DMS53 treated with DMSO at 0.1 percent for 48 hours (cell line): ENCODE measurements around the gene CHN2.

Source experiments
- DNase-seq: peaks from one replicate; lab custom pipeline; 2025; ENCODE audit not compliant: unreplicated experiment; lab: John Stamatoyannopoulos, UW

The CHN2 gene

DNA sequence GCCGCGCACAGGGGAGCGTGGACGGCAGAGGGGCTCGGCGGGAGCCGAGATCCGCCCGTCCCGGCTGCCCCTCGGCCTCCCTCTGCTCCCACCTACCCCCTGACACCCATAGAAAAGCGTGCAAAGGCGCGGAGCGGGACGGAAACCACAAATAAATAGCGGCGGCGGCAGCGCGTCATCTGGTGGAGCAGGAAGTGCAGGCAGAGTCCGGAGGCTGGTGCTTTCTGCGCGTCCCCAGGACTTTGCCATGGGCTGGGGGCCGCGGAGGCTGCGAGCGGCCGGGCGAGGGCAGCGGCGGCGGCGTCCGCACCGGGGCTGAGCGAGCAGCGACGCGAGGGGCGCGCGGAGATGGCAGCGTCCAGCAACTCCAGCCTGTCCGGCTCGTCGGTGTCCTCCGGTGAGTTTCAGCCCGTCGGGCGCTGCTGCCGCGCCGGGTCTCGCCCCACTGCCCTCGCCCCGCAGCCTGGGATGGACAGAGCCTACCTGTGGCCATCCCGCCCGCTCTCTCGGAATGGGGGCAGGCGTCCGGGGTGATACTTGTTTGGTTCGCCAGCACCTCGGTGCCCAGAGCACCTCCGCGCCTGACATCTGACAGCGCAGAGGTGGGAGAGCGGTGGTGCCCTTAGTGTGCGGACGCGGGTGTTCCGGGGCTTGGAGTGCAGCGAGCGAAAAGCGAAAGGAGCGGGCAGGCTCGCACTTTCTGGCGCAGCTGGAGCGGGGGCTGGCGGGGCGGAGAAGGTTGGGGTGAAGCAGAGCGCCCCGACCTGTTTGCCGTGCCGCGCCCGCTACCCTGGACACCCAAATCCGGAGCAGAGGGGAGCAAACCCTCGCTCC is at the start of gene CHN2:
Gene CHN2 (plus strand): TSS at position 182 of the 834 bp plus-strand sequence.
- DNase-seq: peak; percentile 72

DNA sequence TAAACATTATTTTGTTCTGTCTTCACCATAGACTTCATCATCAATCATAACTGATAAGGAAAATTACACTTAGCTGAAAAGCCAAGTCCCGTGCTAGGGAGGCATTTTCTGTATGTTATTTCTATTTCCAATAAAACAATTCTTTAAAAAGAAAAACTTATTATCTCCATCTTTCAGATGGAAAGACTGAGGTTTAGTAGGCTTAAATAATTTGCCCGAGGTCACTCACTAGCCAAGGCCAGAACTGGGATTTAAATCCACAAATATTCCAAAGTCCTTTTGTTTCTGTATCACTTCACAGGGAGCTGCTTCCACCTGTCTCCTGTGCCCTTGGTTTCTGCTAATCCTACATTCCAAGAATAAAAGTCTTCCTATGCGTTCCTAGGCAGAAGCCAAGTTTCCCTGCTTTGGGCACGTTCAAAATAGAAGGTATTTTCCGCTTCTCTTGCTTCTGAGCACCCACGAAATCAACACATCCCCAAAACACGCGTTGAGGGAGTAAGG is 49.0 kb upstream of the CHN2 start:
- DNase-seq: no peak

DNA sequence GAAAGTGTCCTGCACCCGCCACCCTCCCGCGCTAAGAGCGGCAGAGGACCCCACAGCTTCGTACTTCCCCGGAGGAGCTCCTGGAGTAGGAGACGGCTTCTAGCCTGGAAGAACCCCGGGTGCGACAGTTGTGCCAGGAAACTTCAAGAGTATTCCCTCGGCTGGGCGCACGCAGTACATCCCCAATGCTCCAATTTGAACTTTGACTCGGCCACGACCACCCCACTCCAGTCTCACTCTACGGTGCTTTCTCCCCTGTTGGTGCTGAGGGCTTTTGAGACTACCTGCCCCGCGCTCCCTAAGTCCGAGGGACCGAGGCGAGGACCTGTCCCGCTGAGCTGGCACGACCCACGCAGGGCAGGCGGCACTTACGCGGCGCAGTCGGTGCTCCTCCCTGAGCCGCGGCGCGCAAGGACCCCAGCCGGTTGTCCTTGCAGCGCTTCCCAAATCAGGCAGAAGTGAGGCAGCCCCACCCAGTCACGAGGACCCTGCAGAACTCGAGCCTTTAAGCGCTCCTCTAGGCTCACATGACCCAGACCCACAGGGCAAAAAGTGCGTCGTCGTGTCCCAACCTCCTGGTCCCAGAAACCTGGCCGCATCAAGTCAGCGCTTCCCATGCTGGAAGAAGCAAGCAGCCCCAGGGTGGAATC is 48.4 kb upstream of the CHN2 start, which contains the start of gene CPVL:
Gene CPVL (minus strand): TSS at position 481 of the 650 bp plus-strand sequence. CDS start 25,476 bp downstream, outside the sequence.
- DNase-seq: no peak

DNA sequence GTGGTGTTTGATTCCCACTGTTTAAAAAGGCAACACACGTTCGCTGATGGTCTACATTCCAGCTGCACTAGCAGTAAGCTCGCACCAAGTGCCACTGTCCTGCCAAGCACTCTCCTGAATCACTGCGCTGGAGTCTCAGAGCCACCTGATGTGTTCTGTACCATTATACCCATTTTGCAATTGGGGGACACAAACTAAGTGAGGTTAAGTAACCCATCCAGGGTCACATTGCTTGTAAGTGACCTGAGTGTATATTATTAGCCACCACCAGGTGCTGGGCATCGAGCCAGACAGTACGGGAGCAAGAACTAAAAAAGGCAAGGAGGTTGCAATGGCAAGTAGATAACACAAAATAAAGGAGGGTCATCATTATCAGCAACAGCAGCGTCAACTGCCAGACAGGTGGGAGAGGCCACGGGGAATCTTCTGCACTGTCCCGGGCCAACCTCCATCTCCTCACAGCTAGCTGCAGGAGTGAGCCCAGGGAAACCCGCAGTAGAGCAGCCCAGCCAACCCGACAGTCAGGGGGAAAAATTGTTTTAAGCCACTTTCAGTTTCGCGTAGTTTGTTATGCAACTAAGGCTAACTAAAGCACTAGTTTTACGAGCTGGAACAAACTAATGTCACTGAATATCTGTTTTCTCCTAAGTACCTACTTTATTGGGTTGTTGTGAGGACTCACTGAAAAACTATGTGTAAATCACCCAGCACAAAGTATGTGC is 47.5 kb upstream of the CHN2 start:
- no peak for DNase-seq

DNA sequence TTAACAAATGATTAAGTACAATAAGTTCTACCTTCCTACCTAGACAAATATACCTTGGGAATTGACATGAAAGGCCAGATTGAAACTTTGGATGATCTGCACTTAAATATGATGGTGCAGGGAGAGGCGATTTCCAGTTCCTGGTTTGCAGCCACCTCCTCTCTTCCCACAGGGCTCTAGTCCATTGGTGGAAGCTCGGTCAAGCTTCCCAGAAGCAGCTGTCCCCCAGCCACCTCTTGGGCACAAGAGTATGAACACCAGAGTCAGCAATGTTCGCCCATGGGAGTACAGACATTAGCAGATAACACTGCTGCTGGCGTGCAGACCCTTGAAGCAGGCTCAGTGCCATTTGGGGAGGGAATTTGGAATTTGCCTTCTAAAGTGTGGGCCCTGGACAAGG is 46.8 kb upstream of the CHN2 start:
- DNase-seq: no peak

DNA sequence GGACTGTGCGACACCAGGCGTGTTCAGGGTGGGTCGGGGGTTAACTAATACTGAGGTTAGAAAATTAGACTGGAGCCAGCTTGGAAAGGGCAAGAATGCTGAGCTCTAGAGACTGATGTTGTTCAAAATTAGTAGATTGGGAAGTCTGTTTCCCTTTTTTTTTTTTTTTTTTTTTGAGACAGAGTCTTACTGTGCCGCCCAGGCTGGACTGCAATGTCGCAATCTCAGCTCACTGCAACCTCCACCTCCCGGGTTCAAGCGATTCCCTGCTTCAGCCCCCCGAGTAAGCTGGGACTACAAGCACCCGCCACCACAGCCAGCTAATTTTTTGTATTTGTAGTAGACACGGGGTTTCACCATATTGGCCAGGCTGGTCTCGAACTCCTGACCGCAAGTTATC is 45.5 kb upstream of the CHN2 start:
- DNase-seq: no peak

DNA sequence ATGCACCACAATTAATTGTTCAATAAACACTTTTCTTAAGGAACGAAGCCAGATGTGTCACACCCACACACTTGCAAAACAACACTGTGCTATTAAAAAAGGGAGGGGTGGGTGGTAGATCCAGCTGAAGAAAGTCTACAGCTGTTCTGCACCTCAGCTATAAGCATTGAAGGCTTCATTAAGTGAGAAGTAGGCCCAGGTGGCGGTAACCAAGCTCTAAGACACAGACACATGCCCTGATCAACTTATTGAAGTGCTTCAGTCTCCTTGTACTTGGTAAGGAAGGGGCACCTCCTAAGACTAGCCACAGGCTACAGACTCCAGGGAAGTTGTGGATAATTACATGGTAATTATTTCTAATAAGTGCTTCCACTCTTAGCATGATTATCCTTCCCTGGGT is 43.7 kb upstream of the CHN2 start:
- no peak for DNase-seq

DNA sequence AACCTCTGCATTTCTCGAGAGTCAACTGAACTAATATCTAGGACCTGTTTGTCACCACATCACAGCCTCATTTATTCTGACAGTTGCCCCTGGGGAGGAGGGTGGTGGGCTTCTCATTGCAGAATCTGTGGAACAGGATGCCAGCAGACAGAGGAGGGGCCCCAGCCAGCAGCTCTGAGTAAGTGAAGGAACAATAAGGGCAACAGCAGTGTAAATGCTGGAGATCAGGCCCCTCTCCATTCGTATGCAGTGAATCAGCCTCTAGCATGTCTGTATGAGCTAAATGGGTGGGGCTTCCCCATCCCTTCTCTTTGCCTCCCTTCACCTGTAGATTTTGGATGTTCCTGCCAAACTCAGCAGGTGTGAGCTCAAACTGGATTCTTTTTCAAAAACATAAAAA is 40.5 kb upstream of the CHN2 start:
- DNase-seq: no peak

DNA sequence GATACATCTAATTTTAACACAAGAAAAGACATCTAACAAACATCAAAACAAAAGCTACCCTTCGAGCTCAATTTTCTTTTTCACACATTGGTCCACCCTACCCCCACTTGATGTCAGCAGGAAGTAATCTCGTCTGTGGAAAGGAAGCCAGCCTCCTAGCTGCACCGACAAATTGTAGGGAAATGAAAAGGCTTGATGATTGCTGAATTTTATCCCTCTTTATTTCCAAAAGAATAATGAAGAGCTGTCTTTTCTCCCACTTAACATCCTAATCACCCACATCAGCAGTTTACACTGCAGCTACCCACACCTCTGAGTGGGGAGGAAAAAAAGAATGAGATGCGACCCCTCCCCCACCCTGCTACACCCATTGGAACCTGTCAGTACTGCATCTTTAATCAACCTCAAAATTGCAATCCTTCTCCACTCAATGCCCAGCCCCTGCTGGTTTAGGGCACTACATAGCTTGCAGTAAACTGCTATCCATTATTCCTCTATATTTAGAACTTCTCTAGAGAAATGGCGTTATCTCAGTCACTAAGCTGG is 37.6 kb upstream of the CHN2 start:
- DNase-seq: no peak

DNA sequence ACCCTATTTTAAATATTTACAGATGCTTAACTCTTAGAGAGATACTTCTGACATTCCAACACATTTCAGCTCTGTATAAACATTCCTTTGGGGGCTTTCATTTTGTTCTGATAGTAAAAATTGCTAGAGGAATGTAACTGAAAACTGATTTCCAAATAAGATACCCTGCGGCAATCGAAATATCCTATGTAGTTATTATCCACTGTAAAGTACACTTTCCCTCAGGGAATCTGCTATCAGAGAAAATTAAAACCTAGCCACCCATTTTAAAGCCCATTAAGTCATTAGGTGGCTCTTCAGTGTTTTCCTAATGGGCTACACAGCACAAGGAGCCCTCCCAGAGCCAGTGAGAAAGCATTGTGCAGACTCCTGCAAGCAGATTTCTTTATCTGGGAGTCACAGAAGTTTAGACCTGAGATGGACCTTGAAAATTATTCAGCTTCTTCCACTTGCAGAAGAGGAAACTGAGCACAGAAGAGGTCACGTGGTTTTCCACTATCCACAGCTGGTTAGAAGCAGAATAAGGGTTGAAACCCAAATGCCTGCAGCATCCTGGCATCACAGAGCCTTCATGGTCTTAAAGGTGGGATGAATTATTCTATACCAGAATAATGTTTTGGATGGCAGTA is 35.7 kb upstream of the CHN2 start:
- no peak for DNase-seq

DNA sequence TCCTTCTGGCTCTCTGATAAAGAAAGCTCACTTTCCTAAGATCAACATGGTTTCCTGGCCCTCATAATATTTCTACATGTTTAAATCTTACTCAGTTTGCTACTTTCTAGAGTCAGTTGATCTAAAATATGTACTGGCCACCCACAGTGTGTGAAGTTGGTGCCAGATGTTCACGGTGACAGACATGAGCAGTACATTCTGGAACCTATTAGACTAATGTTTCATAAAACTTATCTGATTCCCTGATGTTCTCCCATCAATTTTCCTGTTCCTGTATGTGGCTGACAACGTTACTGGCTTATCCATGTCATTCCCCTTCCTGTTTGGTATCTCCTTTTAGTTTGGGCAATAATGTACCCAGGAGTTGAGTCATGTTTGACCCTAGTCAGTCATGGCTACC is 34.5 kb upstream of the CHN2 start:
- no peak for DNase-seq

DNA sequence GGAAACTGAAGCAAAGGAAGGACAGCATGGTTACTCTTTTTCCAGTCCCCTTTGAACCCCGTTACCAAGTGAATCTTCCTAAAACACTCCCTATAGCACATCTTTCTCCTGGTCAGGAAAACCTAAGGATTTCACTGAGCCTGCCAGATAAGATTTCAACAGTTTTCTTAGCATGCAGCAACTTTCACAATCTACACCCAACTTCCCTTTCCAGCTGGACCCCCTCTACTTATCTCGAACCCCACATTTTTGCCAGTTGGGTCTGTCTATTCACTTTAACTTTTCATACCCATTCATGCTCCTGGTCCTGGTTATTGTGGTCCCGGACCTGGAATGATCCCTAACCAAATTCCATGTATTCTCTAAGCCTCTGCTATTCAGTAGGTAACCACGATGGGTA is 33.3 kb upstream of the CHN2 start:
- no peak for DNase-seq

DNA sequence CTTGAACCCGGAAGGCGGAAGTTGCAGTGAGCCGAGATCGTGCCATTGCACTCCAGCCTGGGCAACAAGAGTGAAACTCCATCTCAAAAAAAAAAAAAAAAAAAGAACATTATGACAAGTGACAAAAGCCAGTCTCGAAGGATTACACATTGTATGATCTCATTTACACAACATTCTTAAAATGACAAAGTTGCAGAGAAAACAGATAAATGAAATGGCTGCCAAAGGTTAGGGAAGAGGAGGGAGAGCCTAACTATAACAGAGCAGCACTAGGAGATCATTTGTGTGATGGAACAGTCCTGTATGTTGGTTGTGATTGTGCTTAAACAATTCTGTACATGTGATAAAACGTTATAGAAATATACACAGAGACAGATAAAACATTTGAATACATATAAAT is 32.0 kb upstream of the CHN2 start:
- DNase-seq: no peak

DNA sequence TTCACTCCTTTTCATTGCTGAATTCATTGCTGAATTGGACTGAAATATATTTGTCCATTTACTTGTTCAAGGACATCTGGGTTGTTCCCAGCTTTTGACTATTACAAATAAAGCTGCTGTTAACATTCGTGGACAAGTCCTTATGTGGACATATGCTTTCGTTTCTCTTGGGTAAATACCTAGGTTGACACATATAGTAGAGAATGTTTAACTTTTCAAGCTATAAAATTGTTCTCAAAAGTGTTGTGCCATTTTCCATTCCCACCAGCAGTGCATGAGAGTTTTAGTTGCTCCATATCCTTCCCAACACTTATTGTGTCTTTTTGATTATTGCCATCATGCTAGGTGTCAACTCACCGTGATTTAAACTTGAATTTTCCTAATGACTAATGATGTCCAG is 30.7 kb upstream of the CHN2 start:
- peak; percentile 88 for DNase-seq

DNA sequence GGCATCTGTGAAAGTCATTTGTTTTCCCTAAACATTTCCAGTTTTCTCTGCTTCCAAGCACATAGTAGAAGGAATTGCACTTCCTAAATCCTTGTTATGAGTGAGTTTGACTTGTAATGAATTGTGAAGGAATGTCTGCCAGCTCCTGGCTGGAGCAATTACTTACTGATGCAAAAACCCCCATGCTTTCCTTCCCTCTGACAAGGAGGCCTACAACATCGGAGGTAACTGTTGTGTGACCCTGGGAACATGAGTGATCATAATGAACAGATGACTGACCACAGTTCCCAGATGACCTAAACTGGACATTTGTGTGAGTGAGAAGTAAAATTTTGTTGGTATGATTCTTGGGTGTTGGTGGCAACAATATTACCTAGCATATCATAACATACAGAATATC is 26.9 kb upstream of the CHN2 start:
- no peak for DNase-seq

DNA sequence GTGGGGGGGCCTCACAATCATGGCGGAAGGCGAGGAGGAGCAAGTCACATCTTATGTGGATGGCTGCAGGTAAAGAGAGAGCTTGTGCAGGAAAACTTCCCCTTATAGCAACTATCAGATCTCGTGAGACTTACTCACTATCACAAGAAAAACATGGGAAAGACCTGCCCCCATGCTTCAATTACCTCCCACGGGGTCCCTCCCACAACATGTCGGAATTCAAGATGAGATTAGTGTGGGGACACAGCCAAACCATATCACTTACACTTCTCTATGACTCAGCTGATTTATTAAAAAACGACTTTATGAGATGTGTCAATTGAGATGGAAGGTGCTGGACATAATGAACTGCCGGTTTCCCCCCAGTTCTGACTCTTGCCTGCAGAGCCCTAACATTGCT is 23.8 kb upstream of the CHN2 start:
- DNase-seq: no peak

DNA sequence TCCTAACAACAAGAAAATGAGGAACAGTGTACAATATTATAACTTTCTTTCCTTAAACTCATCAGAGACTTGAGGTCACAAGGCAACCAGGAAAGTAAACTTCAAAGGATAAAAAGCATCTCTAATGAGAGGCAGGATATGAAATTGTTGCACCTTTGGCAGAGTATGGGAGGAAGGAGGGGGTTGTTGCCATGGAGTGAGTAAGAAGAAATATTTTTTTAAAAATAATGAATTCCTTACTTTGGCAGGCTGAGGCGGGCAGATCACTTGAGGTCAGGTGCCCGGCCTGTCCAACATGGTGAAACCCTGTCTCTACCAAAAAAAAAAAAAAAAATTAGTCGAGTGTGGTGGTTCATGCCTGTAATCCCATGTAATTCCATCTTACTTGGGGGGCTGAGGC is 21.1 kb upstream of the CHN2 start:
- DNase-seq: no peak

DNA sequence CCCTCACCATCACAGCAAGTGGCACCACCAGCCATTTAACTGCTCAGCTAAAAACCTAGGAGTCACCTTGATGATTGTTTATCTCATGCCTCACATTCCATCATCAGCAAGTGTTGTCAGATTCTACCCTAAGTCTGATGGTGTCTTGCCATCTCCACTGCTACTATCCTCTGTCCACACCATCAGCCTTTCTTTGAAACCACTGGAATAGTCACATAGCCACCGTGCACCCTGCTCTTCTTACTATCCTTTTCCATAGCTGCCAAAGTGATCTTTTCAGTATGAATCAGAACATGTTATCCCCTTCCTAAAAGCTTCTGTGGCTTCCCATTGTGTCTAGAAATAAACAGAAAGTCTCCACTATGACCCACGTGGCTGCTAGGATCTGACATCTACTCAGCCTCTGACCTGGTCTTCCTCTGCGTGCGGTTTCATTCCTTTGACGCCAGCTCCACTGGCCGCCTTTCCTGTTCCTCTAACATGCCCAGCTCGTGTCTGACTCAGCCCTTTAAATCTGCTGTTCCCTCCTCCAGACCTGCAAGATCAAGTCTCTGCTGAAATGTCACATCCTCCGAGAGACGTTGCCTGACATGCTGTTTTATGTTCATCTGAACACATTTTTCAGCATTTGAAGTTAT is 16.5 kb upstream of the CHN2 start:
- no peak for DNase-seq

DNA sequence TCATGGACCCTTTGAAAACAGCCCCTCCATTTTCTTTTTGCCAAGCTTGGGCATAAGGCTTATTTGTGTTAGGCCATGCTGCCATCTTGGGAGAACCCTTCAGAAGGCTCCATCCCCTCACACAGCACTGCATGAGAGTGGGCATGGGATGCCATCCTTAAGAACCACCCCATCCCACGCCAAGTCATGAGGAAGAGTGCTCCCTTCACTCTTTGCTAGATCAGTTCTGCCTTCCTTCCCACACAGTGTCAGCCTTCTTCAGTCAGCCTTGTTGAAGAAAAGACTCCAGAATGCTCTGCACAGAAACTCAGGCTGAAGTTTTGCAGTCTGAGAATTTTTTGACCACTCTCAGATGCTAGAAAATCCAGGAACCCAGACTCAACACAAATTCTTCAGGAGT is 15.5 kb upstream of the CHN2 start:
- no peak for DNase-seq

DNA sequence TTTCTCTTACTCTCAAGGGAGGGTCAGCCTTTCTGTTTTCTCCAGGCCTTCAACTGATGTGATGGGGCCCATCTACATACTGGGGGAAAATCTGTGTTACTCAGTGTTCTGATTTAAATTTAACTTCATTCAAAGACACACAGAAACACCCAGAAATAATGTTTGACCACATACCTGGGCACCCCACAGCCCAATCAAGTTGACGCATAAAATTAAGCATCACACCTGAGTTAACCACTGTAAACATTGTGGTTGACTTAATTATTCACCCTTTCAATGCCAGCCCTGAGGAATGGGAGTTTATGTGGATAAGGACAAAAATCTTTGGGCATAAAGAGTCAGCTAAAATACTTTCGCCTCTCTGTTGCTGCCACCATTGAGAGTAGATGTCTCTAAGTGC is 10.0 kb upstream of the CHN2 start:
- no peak for DNase-seq

DNA sequence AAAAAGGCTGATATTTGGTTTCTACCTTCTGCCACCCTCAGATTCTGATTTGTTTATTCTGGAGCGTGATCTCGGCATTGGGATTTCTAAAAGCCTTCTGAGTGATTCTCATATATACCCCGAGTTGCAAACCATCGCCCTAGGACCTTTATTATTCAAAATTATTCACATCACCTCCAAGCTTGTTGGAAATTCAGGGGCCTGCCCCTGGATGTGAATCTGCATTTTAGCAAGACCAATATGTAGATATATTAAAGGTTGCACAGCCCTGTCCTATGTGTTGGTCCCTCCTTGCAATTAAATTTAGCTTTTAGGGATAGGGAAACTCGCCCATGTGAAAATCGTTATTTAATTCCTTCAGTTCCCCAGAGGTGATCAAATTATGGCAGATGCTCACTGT is 9.0 kb upstream of the CHN2 start:
- DNase-seq: no peak
